HuH-7 (cell line): ENCODE measurements around the gene TGM1.

Source experiments
- DNase-seq: peaks from one replicate; pipeline ENCODE4 v3.0.0; 2011; ENCODE audit warnings: low spot score

Gene TGM1

DNA sequence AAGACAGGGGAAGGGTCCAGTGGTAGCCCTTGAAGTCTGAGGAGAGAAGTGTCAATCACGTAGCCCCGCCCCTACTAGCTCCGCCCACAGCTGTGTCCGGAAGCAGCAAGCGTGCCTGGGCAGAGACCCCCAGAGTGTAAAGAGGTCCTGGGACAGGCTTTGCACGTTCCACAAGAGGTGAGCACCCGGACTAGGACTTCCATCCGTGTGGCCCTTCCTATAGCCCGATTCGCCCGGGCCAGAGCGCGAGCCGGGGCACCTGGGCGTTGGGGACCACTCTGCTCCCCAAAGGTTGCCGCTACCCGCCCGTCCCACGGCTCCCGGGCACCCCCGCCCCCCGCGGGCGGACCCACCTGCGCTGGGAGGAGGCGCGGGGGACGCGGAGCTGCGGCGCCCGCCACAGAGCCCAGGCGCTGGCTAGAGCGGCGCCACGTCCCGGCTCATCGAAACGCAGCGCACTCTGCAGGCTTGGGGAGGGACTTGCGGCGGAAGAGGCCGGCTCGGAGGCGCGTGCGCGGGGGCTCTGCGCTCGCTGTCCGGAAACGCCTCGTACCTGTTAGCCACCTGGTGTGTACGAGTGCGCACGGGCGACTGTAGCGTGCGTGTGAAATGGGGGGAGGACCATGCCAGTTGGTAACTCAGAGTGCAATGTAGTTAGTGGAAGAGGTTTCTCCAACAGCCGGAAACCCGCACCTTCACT lies 8.3 kb upstream of the TGM1 start, which contains the start of gene RABGGTA:
TSS of gene RABGGTA (minus strand) at position 464 of the 700 bp plus-strand sequence. CDS start 482 bp downstream, outside the sequence.
- DNase-seq: peak; percentile 93

DNA sequence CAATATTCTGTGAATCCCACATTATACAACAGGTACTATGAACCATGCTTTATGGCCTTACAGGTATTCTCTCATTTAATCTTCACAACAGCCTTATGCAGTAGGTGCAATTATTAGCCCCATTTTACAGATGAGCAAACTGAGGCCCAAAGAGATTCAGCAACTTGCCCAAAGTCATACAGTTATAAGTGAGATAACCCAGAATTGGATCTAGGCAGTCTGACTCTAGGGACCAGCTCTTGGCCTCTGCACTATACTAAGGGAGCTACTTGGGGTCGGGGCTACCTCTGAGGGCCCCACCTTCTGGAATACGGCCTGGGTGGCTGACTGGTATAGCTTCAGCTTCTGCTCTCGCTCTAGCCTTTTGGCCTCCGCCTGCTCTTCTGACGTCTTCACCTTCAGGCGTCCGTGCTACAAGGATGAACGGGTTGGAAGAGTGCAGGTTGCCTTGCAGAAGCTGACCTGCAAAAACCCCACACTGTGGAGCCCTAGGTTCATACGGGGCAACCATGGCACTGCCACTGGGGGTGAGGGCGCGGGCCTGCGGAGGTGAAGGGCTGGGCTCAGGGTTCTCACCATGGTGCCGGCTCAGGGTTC lies 7.7 kb upstream of the TGM1 start:
- no peak for DNase-seq

DNA sequence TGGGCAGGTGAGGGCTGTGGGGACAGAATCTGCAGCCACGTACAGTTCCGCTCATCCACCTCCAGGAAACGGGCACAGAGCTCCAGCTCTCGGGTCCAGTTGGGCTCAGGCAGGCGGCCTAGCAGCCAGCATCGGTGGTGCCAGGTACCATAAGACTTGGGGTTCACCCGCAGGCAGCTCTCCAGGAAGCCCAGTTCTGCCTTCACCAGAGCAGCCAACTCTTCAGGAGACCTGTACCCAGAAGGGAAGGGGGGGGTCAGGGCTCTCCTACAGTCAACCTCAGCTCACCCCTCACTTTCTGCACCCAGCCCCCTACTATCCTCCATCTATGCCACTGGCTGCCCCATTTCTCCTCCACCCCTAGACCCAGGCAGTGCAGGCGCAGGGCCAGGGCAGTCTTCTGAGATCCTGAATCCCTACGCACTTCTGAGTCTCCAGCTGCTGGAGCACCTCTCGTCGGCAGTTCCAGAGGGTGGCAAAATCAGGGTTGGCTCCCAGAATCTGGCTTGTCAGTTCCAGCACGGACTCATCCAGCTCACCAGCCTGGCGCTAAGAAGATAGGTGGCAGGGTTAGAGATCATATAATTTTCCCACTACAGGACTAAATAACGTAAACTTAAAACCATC lies 7.0 kb upstream of the TGM1 start:
- DNase-seq: no peak

DNA sequence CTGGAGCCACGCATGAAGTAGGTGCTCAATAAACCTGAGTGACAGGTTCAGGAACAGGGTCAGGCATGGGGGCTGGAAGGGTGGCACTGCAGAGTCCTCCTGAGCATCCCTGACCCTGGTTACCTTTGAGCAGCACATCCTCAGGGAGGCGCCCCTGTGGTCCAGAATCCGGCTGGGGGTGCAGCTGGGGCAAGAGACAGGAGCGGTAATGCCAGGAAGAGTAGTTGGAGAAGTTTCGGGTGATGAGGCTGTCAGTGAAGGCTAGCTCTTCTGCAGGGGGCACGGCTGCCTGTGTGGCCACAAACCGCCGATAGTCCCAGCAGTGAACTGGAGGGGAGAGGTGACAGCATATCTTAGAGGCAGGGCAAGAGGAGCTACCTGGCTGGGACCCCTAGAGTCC lies 6.4 kb upstream of the TGM1 start:
- no peak for DNase-seq

DNA sequence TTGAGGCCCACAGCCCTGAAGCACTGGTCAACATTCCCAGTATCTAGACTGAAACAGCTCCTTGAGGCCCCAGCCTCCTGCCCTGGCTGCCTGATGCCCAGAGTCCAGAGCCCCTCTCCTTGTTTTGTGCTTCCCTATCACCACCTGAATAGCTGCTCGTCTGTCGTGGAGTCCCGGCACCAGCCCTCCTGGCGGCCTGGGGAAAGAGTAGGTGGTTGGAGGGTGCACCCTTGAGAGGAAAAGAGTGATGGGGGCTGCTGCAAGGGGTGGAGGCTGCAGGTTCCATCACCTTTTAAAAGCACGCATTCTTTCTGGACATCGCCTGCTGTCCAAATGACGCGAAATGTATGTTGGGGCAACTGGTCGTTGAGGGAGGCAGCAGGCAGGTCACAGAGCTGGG lies 5.2 kb upstream of the TGM1 start:
- no peak for DNase-seq

DNA sequence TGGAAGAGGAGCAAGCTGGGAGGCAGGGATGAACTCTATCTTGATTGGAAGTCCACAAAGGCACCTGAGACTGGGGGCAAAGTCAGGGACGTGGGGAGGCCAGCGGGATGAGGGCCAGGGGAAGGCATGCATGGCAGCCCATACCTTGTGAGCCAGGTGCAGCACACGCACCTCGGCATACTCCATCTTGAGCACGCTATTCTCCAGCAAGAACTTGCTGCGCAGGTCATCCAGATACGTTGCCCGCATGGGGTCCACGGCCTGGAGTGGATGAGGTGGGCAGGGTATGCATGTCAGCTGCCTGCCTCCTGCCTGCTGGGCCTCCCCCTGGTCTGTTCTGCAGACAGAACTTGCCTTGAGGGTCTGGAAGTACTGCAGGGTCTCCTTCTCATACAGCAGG lies 4.5 kb upstream of the TGM1 start:
- DNase-seq: no peak

DNA sequence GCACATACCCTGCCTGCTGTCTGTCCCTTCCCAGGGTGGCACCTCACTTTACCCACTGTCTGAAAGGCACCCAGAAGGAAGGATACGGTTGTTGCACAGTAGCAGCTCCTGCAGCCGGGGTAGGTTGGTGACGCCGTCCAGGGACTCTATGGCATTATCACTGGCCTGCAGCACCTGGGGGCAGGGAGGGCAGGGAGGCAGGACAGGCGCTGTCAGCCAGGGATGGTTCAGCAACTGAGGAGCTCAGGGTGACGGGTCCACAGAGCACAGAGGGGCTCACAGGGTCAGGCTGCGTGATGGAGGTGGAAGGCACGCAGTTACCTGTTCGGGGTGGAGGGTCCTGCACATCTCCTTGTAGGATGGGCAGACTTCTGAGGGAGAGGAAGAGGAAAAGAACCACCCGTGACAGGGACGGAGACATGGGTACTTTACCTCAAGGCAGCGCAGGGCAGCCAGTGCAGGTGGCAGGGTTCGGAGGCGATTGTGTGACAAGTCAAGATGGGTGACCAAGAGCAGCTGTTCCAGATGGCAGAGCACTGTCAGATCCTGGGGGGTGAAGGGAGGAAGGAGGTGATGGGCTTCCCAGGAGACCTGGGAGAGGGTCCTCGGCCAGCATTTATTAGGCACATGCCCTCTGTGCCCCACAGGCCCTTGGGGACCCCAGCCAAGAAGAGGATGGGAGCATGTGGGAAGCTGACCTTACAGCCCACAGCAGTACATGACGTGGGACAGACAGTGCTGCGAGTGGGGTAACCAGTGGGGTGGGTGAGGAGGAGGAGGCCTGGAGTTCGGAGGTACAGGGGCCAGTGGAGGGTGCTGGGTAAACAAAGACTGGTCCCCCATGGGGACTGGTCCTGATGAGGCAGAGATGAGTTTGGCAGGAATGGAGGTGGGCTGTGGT lies 3.6 kb upstream of the TGM1 start:
- no peak for DNase-seq

DNA sequence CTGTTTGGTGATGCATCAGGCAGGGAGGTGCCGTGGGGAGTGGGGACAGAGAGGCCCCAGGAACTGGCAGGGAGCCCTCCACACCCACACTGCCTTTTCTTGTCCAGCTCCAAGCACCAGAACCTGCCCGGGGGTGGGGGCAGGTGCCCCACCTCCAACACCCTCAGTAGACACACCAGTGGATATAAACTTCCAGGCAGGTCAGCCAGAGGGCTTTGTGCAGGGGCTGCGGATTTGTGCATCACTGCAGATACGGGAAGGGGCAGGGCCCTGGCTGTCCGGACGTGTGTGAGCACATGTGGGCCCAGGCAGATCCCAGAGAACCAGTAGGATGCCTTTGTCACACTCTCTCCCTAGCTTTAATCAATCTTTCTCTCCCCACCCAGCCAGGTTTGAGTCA lies 1.3 kb upstream of the TGM1 start:
- DNase-seq: no peak

DNA sequence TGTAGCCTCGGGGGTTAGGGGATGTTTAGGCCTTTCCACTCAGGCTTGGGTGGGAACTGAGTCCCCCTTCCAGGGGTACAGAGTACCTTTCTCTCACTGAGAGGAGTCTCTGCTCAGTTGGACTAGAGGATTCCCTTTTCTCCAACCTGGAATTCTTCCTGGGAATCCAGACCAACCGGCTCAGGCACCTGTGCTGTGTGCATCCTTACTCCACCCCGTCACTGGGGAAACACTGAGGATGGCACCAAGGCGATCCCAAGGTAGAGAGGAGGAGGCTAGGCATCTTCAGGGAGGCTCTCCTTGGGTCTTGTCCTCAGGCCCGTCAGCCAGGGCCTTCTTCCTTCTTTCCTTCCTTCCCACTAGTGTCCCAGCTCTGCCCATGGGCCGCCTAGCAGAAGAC lies 871 bp upstream of the TGM1 start:
- no peak for DNase-seq

DNA sequence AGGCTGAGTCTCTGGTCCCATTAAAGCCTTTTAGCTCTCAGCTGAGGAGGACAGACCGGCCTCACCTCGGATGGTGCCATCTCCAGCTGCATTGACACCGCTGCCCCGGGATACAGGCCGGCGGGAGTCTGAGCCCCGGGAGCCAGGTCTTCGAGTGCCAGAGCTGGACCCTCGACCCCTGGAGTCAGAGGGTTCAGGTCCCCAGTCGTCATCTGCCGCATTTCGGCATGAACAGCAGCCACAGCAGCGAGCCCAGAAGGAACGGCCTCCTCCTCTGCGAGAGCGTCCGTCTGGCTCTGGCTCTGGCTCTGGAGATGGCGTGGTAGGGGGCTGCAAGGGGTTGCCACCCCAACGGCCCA lies 1.0 kb downstream of the TGM1 start:
- DNase-seq: no peak

DNA sequence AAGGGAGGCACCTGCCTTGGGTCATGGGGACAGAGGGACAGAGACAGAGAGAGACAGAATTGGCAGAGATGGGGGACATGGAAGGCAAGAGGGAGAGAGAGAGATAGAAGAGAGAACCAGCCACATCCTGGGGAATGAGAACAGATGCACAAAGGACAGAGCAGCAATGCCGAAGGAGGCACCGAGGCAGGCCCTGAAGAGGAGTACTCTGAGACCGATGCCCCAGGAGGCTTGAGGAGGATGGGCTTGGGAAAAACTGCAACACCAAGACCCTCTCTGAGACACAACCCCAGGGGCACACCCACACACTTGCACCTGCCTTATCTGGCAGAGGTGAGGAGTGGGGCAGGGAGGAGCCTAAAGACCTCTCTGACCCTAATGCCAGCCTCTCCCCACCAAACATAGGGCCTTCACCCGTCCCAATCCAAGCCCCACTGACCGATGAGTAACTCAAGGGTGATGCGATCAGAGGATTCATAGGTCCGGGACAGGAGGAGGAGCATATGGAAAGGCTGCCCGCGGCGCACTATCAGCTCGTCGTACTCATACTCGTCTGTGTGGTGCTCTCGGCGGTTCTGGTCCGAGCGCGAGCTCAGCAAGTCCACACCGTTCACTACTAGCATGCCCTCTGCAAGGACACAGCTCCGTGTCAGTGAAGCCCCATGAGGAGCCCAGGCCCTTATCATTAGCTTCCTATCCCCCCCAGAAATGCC lies 1.6 kb downstream of the TGM1 start:
- DNase-seq: no peak

DNA sequence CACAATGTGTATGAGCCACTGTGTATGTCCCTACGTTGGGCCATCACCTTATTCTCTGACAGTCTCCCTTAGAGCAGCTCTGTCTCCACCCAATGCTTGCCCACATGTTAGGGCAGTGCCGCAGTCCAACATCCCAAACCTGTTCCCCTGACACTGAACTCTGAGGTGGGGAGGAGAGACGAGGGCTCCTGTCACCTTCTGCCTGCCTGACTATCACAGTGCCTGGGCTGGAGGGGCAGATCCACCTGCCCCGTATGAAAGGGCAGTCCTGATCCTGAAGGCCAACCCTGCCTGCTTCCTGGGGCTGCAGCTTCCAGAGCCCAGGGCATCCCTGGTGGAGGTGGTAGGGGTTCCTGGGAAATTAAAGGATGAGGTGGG lies 2.2 kb downstream of the TGM1 start:
- DNase-seq: no peak

DNA sequence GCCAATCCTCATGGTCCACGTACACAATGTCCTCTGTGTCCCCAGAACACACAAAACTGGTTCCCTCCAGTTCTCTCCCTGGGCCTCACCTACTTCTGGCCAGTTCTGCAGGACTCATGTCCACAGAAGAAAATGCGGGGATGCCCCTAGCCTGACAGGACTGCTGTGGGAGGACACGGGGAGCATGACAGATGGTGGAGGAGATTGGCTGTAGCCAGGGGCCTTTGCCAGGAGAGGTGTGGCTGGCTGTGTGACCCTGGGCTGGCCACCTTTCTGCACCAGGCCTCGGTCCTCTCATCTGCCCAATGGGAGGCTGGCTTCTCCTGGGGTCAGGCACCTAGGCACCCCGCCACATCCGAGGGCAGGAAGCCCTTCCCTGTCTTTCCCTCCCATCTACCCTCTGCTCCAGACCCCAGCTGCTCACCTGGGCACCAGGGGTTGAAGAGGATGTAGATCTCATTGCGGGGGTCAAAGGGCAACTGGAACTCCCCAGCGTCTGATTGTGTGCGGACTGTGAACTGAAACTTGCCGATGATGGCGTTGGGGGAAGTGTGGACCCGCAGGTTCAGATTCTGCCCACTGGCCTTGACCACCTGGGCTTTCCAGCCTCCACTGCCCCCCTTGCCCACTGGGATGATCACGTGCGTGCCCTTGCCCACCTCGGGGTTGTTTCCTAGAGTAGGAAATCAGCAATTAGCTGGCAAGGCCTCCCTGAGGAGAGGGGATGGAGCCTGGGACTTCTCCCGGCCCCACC lies 2.8 kb downstream of the TGM1 start:
- no peak for DNase-seq

DNA sequence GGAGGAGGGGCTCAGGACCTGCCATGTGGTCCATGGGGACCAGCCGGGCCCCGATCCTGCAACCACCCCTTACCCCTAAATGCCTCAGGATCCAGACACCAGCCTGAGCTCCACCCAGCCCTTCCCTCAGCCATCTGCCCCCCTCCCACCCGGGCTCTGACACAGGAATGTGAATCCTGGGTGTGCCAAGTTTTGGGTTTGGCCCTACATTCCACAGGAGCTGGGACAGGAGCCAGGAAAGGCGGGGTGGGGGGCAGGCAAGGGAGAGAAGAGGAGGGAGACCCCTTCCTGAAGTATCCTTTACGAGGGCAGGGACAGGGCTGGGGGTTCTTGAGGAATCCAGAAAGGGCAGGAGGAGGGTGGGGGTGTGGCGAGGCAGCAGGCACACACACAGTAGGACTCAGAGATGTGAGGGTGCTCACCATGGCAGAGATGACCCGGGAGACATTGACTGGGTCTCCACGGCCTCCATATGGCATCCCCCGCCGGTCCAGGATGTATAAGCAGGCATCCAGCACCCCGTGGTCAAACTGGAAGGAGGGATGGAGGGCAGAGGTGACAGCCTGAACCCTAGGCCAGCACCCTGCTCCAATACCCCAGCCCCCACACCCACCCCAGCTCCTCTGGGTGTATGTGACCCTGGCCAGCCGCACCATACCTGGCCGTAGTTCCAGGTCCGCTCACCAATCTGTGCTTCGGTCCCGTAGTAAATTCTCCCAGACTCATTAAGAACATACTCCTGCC lies 3.5 kb downstream of the TGM1 start:
- no peak for DNase-seq

DNA sequence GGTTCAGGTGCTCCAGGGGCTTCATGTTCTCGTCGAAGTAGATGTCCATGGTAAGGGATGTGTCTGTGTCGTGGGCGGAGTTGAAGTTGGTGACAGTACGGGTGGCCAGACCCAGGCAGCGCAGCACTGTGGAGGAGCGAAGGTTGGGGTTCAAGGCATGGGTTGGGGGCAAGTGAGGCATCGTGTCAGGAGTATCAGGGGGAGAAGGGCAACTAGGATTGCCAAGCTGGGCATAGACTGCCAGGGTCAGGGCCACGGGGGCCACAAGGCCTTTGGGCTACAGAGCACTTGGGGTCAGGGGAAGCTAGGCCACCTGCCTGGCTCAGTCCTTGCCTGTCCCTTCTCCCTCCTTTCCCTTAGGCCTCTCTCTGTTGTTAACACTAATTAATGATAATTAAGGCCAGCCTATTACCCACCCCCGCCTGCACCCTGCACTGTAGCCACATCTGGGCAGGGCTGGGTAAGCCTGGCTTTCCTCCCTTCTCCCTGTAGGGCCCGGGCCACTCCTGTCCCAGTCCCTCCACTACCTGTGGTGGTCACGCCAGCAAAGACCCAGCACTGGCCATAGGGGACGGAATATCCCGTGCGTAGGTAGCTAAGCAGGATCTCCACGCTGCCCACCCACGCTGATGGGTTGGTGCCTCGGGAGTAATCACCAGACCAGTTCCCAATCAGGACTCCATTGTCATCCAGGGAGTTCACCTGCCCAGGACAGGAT lies 4.3 kb downstream of the TGM1 start:
- no peak for DNase-seq

DNA sequence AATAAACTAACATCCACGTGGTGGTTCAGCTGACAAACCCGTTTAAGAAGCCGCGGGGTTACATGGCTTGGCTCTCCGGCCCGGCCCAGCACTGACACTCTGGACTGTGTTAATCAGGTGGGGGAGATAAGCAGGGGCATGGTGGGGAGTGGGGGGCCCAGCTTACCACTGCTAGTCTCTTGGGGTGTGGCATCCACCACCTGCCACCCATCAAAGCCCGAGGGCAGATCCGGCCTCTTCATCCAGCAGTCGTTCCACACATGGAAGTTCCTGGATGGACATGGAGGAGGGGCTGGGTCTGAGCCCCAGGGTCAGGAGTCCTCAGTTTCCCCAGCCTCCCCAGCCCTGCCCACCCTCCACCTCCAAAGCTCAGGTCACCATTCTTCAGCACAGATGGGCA lies 4.9 kb downstream of the TGM1 start:
- DNase-seq: no peak

DNA sequence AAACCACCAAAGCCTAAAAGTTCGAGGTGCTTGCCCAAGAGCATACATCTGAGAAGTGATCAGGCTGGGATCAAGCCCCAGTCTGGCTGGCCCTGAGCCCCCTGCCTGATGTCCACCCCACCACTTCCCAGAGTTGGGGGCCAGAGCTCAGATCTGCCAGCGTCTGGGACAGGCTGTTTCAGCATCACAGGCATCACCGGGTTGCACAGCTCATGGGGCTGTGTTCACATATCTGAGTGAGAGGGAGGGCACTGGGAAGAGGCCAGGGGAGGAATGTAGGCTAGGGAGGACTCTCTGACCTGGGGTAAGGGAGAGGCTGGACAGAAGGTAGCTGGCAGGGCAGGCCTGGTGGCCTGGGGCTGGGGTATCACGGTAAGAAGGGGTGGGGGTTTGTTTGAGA lies 6.0 kb downstream of the TGM1 start:
- no peak for DNase-seq

DNA sequence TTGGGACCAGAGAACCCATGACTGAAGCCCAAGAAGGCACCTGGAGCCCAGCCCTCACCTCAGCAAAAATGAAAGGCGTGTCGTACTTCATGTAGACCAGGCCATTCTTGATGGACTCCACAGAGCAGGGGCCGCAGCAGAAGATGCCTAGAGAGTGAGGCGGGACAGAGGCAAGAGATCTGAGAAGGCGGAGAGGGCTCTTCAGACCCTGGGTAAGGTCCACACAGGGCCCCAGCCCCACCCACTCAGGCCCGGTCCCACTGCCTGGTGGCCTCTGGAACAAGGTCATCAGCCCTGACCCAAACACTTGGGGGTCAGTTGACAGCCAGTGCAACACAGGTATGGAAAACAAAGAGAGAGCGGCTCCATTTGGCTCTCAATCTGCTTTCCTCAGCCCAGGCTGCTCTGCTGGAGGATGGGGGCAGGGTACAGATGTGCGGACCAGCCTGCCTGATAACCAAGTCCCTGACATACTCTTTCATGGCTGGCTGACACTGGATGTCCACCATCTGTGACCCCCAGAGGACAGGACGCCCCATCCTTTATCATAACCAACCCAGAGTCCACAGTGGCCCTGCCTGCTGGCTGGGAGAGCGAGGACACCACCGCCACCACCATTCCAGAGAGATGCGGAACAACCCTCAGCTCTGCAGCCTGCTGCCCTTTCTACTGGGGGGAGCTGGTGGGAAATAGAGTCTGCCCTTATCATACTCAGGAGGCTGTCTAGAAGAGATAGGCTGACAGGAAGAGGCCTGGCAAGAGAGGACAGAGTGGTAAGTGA lies 6.9 kb downstream of the TGM1 start:
- no peak for DNase-seq

DNA sequence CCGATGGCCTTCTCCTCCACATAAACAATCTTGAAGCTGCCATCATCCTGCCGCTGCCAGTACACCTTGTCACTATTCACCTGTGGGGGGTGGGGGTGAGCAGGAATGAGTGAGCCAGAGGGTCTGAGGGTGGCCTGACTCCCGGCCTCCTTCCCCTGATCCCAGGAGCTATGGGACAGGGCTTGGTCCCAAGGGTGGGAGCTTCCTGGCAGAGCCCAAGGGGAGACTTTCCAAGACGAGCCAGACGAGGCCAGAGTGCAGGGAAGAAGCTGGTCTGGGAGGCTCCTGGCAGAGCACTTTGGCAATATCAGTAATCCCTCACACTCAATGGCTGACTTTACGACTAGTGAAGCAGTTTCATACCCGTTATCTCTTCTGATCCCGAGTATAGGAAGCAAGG lies 7.5 kb downstream of the TGM1 start:
- DNase-seq: no peak
